Measurements from ENCODE around the gene KIF13A.

KIF13A gene

GRCh38 chr6:17931227-17931626, 56.2 kb downstream of the KIF13A start:
- H3K27me3 ChIP-seq (ENCODE audit: insufficient read depth, poor library complexity, severe bottlenecking), result no peaks in the 10 kb centered on the region
- no peak for DNase-seq (ENCODE audit: low read depth in 1 of 2, low spot score in 1 of 2)
- no peak overlapping the region for H3K4me3 ChIP-seq (replicated peaks; ENCODE audit: insufficient read depth, low read length)
- TF ChIP-seq REST (IDR thresholded peaks at IDR 0.05; ENCODE audit: insufficient replicate concordance, low read depth) (no peak), SPI1 (IDR thresholded peaks at IDR 0.05; ENCODE audit: borderline replicate concordance, low read depth) (no peak), POLR2AphosphoS5 (IDR thresholded peaks at IDR 0.05; ENCODE audit: low read depth) (no peak)
- H3K27ac ChIP-seq (replicated peaks), result no peak overlapping the region; the same call in 1 of the 2 replicates

GRCh38 chr6:17930321-17930993, 57.0 kb downstream of the KIF13A start:
- no peak overlapping the region for H3K4me3 ChIP-seq (replicated peaks; ENCODE audit: insufficient read depth, low read length)
- DNase-seq (ENCODE audit: low read depth in 1 of 2, low spot score in 1 of 2), result no peak
- TF ChIP-seq GABPA (IDR thresholded peaks at IDR 0.05; ENCODE audit: low read depth) (no peak), CTCF (IDR thresholded peaks at IDR 0.05; ENCODE audit: insufficient read depth, low read length) (no peak), SPI1 (IDR thresholded peaks at IDR 0.05; ENCODE audit: borderline replicate concordance, low read depth) (no peak), POLR2AphosphoS5 (IDR thresholded peaks at IDR 0.05; ENCODE audit: low read depth) (no peak), REST (IDR thresholded peaks at IDR 0.05; ENCODE audit: insufficient replicate concordance, low read depth) (no peak)
- H3K27me3 ChIP-seq (ENCODE audit: insufficient read depth, poor library complexity, severe bottlenecking), result no peaks in the 10 kb centered on the region
- H3K27ac ChIP-seq (replicated peaks), result no peak overlapping the region

GRCh38 chr6:17928514-17929430, 58.7 kb downstream of the KIF13A start:
- H3K4me3 ChIP-seq (replicated peaks; ENCODE audit: insufficient read depth, low read length), result no peak overlapping the region
- H3K27ac ChIP-seq (replicated peaks), result no peak overlapping the region
- H3K27me3 ChIP-seq (ENCODE audit: insufficient read depth, poor library complexity, severe bottlenecking), result no peaks in the 10 kb centered on the region
- DNase-seq (ENCODE audit: low read depth in 1 of 2, low spot score in 1 of 2), result no peak
- TF ChIP-seq GABPA (IDR thresholded peaks at IDR 0.05; ENCODE audit: low read depth) (no peak), CTCF (IDR thresholded peaks at IDR 0.05; ENCODE audit: insufficient read depth, low read length) (no peak), REST (IDR thresholded peaks at IDR 0.05; ENCODE audit: insufficient replicate concordance, low read depth) (no peak), SPI1 (IDR thresholded peaks at IDR 0.05; ENCODE audit: borderline replicate concordance, low read depth) (no peak), POLR2AphosphoS5 (IDR thresholded peaks at IDR 0.05; ENCODE audit: low read depth) (no peak)

Data from HL-60 (cell line).